K562 (cell line): ENCODE measurements around the gene FAAP100. TPM values are rescaled to one million over a fixed set of nuclear protein-coding genes. Genes with fewer than 3 reads are reported as not detected.

ENCODE experiments used
- CCAR2 ChIP-seq: fragments of 200-400 bp; formaldehyde crosslinking; IDR thresholded peaks from 2 replicates; pipeline ENCODE4 v1.6.1; 2017; ENCODE audit warnings: mild to moderate bottlenecking, low read depth, low read length
- KDM1A ChIP-seq, 2 experiments: fragments of 450-650 bp; IDR thresholded peaks; 2 replicates each; pipeline ENCODE4 v1.6.1; 2016; ENCODE audit warnings: mild to moderate bottlenecking in 2 of 2
- MTA1 ChIP-seq: fragments of 450-650 bp; IDR thresholded peaks from 2 replicates; pipeline ENCODE4 v1.6.1; 2017; ENCODE audit warnings: borderline replicate concordance
- RAD51 ChIP-seq: fragments of 450-650 bp; IDR thresholded peaks from 2 replicates; pipeline ENCODE4 v1.7.1; 2016; ENCODE audit warnings: low read depth, mild to moderate bottlenecking, borderline replicate concordance
- REST ChIP-seq, 2 experiments: fragments of 450-650 bp; formaldehyde crosslinking in 1 of 2; IDR thresholded peaks; 2 replicates each; pipeline versions ENCODE4 v1.4.0 to v1.6.1; 2014 to 2020; ENCODE audit warnings: mild to moderate bottlenecking in 2 of 2, borderline replicate concordance in 1 of 2, low read depth in 1 of 2
- SP1 ChIP-seq: sonication (generic); formaldehyde crosslinking; IDR thresholded peaks from 2 replicates; pipeline ENCODE4 v1.8.1; 2022; ENCODE audit warnings: mild to moderate bottlenecking, missing genetic modification reagents
- TBP ChIP-seq: optimal IDR thresholded peaks from 2 replicates; pipeline ENCODE3; 2011; ENCODE audit warnings: low read depth, low read length, improper control_type of control experiment
- YY1 ChIP-seq, 3 experiments: IDR thresholded peaks; 2 replicates each; pipeline ENCODE4 v1.6.1; 2011; ENCODE audit warnings: low read length in 2 of 3, mild to moderate bottlenecking in 2 of 3, moderate library complexity in 2 of 3, borderline replicate concordance in 1 of 3, control low read depth in 1 of 3, low read depth in 1 of 3; ENCODE audit not compliant: insufficient read depth in 3 of 3, insufficient replicate concordance in 2 of 3, control insufficient read depth in 1 of 3, insufficient read length in 1 of 3; ENCODE audit errors: extremely low read depth in 1 of 3
- ZNF384 ChIP-seq: IDR thresholded peaks from 2 replicates; pipeline ENCODE4 v1.6.1; 2012; ENCODE audit warnings: low read depth, low read length, improper control_type of control experiment
- polyA plus RNA-seq, 8 experiments: library from polyadenylated mRNA; depleted of rRNA in 4 of 8; stranded (reverse) in 5 of 8; unstranded in 3 of 8; fragments of >200 nt; fragmentation: Nextera tagmentation in 2 of 8; fragmentation: Illumina TruSeq in 1 of 8; extraction: Ambion mirVana in 2 of 8; extraction: Trizol in 1 of 8; gene quantifications; 2 replicates each; pipeline versions ENCODE4 v1.2.1 to v1.2.3, GENCODE V29; 2011 to 2014; ENCODE audit warnings: inconsistent platforms in 1 of 8, missing spikeins in 1 of 8
- total RNA-seq, 7 experiments: library from RNA; depleted of rRNA in 6 of 7; stranded (reverse); fragments of >200 nt in 6 of 7; fragmentation: Illumina TruSeq in 2 of 7; extraction: Trizol in 2 of 7; gene quantifications; 2 replicates each; pipeline versions ENCODE4 v1.2.1 to v1.2.3, GENCODE V29; 2011 to 2021; ENCODE audit warnings: low replicate concordance in 1 of 7
- TF ChIP-seq, protein P1 (sequence below): fragments of 450-650 bp; IDR thresholded peaks from 2 replicates; pipeline ENCODE4 v1.6.1; 2016; ENCODE audit warnings: antibody characterized with exemption
- TF ChIP-seq, protein P2 (sequence below): sonication (generic); formaldehyde crosslinking; IDR thresholded peaks from 2 replicates; pipeline ENCODE4 v1.8.0; 2023; ENCODE audit warnings: mild to moderate bottlenecking, missing genetic modification reagents
- TF ChIP-seq, protein P3 (sequence below): fragments of 250-450 bp; sonication (Bioruptor Pico); IDR thresholded peaks from 2 replicates; pipeline ENCODE4 v1.8.0; 2021; ENCODE audit warnings: borderline replicate concordance, mild to moderate bottlenecking, moderate library complexity; ENCODE audit not compliant: poor library complexity, severe bottlenecking
- TF ChIP-seq, protein P4 (sequence below): fragments of 250-450 bp; sonication (Bioruptor Pico); IDR thresholded peaks from 2 replicates; pipeline ENCODE4 v1.5.1; 2021; ENCODE audit warnings: mild to moderate bottlenecking

FAAP100 gene
- total and polyA plus RNA-seq, 9 of the 15 experiments (the other 6 are each of a cell fraction or from before 2014, with no cell fraction given), result 0.31 to 51.2 (median 12.6) TPM

DNA sequence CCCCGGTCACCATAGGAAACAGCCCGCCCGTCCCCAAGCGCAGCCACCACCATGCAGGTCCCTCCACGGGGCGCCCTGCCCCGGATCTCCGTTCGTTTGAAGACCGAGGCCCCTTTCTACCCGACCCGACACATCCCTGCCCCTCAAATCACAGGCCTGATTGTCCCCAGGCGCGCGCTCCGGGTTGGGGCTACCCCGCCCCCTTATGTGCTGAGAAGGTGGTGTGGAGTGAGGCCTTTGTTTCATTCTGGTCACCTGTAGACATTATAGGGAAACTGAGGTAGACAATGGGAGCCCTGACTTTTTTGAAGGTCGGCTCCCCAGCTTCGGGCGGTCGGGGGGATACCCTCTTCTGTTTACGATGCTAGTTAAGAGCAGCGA, 38.8 kb downstream of the FAAP100 start (continued):
- TF ChIP-seq REST (IDR thresholded peaks at IDR 0.05; ENCODE audit: borderline replicate concordance) (no peak), REST (CRISPR knock-in tag; IDR thresholded peaks at IDR 0.05; ENCODE audit: low read depth) (no peak), MTA1 (0 out of 2 replicates have a peak, but pooled peaks have one; percentile 31), KDM1A (IDR thresholded peaks at IDR 0.05) (peak in 1 of 2 experiments; percentile 13; a peak in 1 of 4 replicates), RAD51 (no peak), CCAR2 (no peak), YY1 (IDR thresholded peaks at IDR 0.05; ENCODE audit: borderline replicate concordance in 1 of 3, control insufficient read depth in 1 of 3, extremely low read depth in 1 of 3, insufficient read depth in 3 of 3, insufficient read length in 1 of 3, insufficient replicate concordance in 2 of 3, low read depth in 1 of 3, low read length in 2 of 3) (peak in 1 of 3 experiments; percentile 42), SP1 (CRISPR knock-in tag) (peak; percentile 18; the same call in 1 of the 2 replicates), TBP (no peak), ZNF384 (no peak)
- TF ChIP-seq, protein P1, sequence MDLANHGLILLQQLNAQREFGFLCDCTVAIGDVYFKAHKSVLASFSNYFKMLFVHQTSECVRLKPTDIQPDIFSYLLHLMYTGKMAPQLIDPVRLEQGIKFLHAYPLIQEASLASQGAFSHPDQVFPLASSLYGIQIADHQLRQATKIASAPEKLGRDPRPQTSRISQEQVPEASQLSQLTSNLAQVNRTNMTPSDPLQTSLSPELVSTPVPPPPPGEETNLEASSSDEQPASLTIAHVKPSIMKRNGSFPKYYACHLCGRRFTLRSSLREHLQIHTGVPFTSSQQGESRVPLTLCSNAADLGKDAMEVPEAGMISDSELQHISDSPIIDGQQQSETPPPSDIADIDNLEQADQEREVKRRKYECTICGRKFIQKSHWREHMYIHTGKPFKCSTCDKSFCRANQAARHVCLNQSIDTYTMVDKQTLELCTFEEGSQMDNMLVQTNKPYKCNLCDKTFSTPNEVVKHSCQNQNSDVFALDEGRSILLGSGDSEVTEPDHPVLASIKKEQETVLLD, result peak; percentile 26; the same call in 1 of the 2 replicates
- TF ChIP-seq, protein P2, sequence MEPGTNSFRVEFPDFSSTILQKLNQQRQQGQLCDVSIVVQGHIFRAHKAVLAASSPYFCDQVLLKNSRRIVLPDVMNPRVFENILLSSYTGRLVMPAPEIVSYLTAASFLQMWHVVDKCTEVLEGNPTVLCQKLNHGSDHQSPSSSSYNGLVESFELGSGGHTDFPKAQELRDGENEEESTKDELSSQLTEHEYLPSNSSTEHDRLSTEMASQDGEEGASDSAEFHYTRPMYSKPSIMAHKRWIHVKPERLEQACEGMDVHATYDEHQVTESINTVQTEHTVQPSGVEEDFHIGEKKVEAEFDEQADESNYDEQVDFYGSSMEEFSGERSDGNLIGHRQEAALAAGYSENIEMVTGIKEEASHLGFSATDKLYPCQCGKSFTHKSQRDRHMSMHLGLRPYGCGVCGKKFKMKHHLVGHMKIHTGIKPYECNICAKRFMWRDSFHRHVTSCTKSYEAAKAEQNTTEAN, result no peak
- TF ChIP-seq, protein P3, sequence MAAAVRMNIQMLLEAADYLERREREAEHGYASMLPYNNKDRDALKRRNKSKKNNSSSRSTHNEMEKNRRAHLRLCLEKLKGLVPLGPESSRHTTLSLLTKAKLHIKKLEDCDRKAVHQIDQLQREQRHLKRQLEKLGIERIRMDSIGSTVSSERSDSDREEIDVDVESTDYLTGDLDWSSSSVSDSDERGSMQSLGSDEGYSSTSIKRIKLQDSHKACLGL (CRISPR knock-in tag), result no peak
- TF ChIP-seq, protein P4, sequence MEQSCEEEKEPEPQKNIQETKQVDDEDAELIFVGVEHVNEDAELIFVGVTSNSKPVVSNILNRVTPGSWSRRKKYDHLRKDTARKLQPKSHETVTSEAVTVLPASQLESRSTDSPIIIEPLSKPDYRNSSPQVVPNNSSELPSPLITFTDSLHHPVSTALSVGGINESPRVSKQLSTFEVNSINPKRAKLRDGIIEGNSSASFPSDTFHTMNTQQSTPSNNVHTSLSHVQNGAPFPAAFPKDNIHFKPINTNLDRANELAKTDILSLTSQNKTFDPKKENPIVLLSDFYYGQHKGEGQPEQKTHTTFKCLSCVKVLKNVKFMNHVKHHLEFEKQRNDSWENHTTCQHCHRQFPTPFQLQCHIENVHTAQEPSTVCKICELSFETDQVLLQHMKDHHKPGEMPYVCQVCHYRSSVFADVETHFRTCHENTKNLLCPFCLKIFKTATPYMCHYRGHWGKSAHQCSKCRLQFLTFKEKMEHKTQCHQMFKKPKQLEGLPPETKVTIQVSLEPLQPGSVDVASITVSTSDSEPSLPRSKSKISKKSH (CRISPR knock-in tag), result no peak
